Uterus (tissue), 4 donors: ENCODE measurements around the gene EEFSEC. TPM values are rescaled to one million over a fixed set of nuclear protein-coding genes. Genes with fewer than 3 reads are reported as not detected.

Source experiments
- DNase-seq, 2 donors: peaks; one replicate each; pipeline ENCODE4 v3.0.0-alpha.2; 2019 to 2020
- H3K27ac ChIP-seq, 2 donors: fragments of 200-600 bp; sonication (generic); 1 replicate in 1 of 2; 2 replicates in 1 of 2; pipeline ENCODE4 v1.5.1; 2016 to 2018
- H3K27me3 ChIP-seq, 2 donors: fragments of 200-600 bp; sonication (generic); one replicate each; pipeline ENCODE4 v1.5.1; 2018 to 2019; ENCODE audit warnings: control low read depth in 1 of 2
- H3K36me3 ChIP-seq, 2 donors: fragments of 200-600 bp; sonication (generic); one replicate each; pipeline ENCODE4 v1.5.1; 2019; ENCODE audit warnings: control low read depth in 1 of 2
- H3K4me1 ChIP-seq, 2 donors: fragments of 200-600 bp; sonication (generic); one replicate each; pipeline ENCODE4 v1.5.1; 2018 to 2019; ENCODE audit warnings: control low read depth in 1 of 2
- H3K4me3 ChIP-seq, 2 donors: fragments of 200-600 bp; sonication (generic); 1 replicate in 1 of 2; 2 replicates in 1 of 2; pipeline ENCODE4 v1.5.1; 2018 to 2019; ENCODE audit warnings: mild to moderate bottlenecking in 1 of 2
- H3K9me3 ChIP-seq, 2 donors: fragments of 200-600 bp; sonication (generic); one replicate each; pipeline ENCODE4 v1.5.1; 2019; ENCODE audit warnings: control low read depth in 1 of 2
- CTCF ChIP-seq, 4 experiments: fragments of 200-600 bp in 2 of 4; fragments of 450-650 bp in 2 of 4; sonication (generic) in 2 of 4; IDR thresholded peaks; one replicate each; pipeline ENCODE4 v1.5.1; 2016 to 2019; ENCODE audit warnings: antibody characterized with exemption in 4 of 4, mild to moderate bottlenecking in 2 of 4, moderate library complexity in 1 of 4
- POLR2A ChIP-seq, 2 donors: fragments of 450-650 bp; IDR thresholded peaks; one replicate each; pipeline ENCODE4 v1.6.1; 2016; ENCODE audit warnings: antibody characterized with exemption in 2 of 2, mild to moderate bottlenecking in 1 of 2, moderate library complexity in 1 of 2
- intact Hi-C: fragments of 100-400 bp; cut with DNase I; formaldehyde crosslinking; loops from one replicate; pipeline ENCODE4 v1.15.1; 2023; ENCODE audit warnings: low total_unique reads
- total RNA-seq, 4 donors: library from RNA; depleted of rRNA in 3 of 4; stranded (reverse); fragments of >200 nt in 3 of 4; gene quantifications; one replicate each; pipeline versions ENCODE4 v1.1.0 to v1.2.4, GENCODE V29; 2014 to 2023
- donor health status: DM: yes; HTN: yes; CAD: no.

Gene EEFSEC
- total RNA-seq, 4 donors from 2014 or later, result 2.9 to 20.0 (median 12.5) TPM

DNA sequence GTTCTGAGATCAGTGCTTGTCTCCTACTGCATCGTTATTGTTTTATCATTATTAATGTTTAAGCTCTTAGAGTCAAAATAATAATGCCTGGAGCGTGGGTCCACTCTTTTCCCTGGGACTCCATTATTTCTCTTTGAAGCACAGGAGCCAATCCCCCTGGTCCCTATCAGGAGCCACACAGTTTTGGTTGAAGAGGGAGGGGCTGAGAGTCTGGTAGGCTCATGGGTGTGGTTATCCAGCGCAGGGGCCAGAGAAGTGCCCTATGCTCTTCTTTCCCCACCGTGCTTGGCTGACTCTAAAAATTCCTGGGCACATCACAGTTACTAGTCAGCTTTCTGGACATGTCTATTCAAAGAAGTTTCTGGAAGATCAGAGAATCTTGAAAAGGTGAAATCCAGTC, 191.9 kb downstream of the EEFSEC start:
- Histone ChIP-seq H3K9me3 (no peaks in the 10 kb centered on the region), H3K27me3 (no peaks in the 10 kb centered on the region), H3K4me1 (no peaks in the 10 kb centered on the region), H3K27ac (no peak overlapping the region), H3K36me3 (no peaks in the 10 kb centered on the region), H3K4me3 (no peak overlapping the region)
- DNase-seq, result no peak
- intact Hi-C loops, result no loop called here
- TF ChIP-seq POLR2A (IDR thresholded peaks at IDR 0.05) (no peak), CTCF (IDR thresholded peaks at IDR 0.05) (no peak)

- H3K27me3 ChIP-seq, result no peaks in the 10 kb centered on the region
- no peak for TF ChIP-seq CTCF (IDR thresholded peaks at IDR 0.05)
- TF ChIP-seq POLR2A (IDR thresholded peaks at IDR 0.05), result no peak
- DNase-seq, result no peak
- H3K4me1 ChIP-seq, result no peaks in the 10 kb centered on the region
- H3K36me3 ChIP-seq, result no peaks in the 10 kb centered on the region
- no peak overlapping the region for H3K27ac ChIP-seq
- intact Hi-C loops, result no loop called here
- H3K9me3 ChIP-seq, result no peaks in the 10 kb centered on the region
- no peak overlapping the region for H3K4me3 ChIP-seq
Observed at GRCh38 chr3:128346562-128346961, 193.3 kb downstream of the EEFSEC start.

GRCh38 chr3:128347282-128347681, 194.0 kb downstream of the EEFSEC start:
- Histone ChIP-seq H3K9me3 (no peaks in the 10 kb centered on the region), H3K36me3 (no peaks in the 10 kb centered on the region)
- DNase-seq, result no peak

DNA sequence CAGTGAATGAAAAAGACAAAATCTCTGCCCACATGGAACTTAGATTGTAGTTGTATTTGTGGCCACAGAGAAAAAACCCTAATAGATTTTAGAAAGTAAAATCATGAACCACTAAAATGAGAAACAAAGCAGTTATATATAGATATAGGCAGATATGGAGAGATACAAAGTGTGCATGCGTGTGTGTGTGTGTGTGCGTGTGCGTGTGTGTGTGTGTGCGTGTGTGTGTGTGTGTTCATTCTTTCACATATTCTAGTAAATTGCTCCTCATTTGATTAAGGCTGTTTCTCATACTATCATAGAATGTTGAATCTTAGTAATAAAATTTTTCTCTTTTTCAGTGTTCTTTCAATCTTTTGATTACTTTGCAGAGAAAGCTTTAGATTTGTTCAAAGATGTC, 194.8 kb downstream of the EEFSEC start:
- DNase-seq, result no peak
- H3K9me3 ChIP-seq, result no peaks in the 10 kb centered on the region
- H3K4me3 ChIP-seq, result no peak overlapping the region
- TF ChIP-seq CTCF (IDR thresholded peaks at IDR 0.05), result no peak
- TF ChIP-seq POLR2A (IDR thresholded peaks at IDR 0.05), result no peak
- intact Hi-C loops, result no loop called here
- H3K4me1 ChIP-seq, result no peaks in the 10 kb centered on the region
- H3K27me3 ChIP-seq, result no peaks in the 10 kb centered on the region
- H3K36me3 ChIP-seq, result no peaks in the 10 kb centered on the region
- no peak overlapping the region for H3K27ac ChIP-seq

More at GRCh38 chr3:128347282-128347681, 194.0 kb downstream of the EEFSEC start:
- no peak overlapping the region for H3K27ac ChIP-seq
- TF ChIP-seq POLR2A (IDR thresholded peaks at IDR 0.05) (no peak), CTCF (IDR thresholded peaks at IDR 0.05) (no peak)
- no peak overlapping the region for H3K4me3 ChIP-seq
- intact Hi-C loops, result no loop called here
- H3K27me3 ChIP-seq, result no peaks in the 10 kb centered on the region
- no peaks in the 10 kb centered on the region for H3K4me1 ChIP-seq

DNA sequence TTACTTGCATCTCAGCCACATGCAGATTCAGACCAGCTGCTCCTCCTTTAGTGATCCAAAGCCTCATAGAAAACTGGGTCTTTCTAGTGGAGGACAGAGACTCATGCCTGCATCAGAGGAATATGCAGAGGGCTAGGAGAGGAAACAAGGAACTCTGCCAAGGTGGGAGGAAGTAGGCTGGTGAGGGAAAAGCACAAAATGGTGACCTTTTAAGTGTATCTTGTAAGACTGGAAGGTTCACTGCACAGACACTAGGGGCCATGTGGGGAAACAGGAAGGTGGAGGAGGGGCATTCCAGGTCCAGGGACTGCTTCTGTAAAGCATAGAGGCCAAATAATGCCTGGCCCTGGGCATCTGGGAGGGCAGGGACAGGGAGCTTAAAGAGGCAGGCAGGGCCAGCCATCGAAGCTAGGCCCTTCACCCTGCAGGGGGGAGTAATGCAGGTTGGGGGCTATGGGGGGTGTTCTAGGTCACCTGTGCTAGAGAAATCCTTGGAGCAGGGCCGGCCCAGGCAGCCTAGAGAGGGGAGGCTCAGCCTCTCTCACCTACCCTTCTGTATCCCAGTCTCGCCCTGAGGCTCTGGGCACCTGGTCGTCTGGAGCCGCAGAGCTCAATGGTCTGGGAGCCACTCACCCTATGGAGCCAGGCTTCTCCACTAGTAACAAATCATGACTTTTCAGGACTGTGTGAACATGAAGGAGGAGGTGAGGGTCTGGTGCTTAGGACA, 195.7 kb downstream of the EEFSEC start:
- intact Hi-C loops, result no loop called here
- DNase-seq, result no peak
- no peak overlapping the region for H3K27ac ChIP-seq
- no peak overlapping the region for H3K4me3 ChIP-seq
- H3K4me1 ChIP-seq, result no peaks in the 10 kb centered on the region
- H3K36me3 ChIP-seq, result no peaks in the 10 kb centered on the region
- H3K9me3 ChIP-seq, result no peaks in the 10 kb centered on the region
- TF ChIP-seq CTCF (IDR thresholded peaks at IDR 0.05), result no peak
- no peak for TF ChIP-seq POLR2A (IDR thresholded peaks at IDR 0.05)
- no peaks in the 10 kb centered on the region for H3K27me3 ChIP-seq
